ENCODE data around the gene JAKMIP1.

The JAKMIP1 gene

GRCh38 chr4:6200011-6200921 lies at the start of gene JAKMIP1:
Gene JAKMIP1, minus strand, starts transcription at chr4:6200549. Its CDS starts 87,699 bp downstream, at chr4:6112850.
- peak; percentile 69 to 71 for DNase-seq (ENCODE audit: extremely low read depth in 1 of 2, low read depth in 1 of 2)

- no peak for DNase-seq (ENCODE audit: extremely low read depth in 1 of 2, low read depth in 1 of 2)
These were observed 48.0 kb upstream of the JAKMIP1 start for GRCh38 chr4:6248394-6248793.

- no peak for DNase-seq (ENCODE audit: extremely low read depth in 1 of 2, low read depth in 1 of 2)
These were observed 45.9 kb upstream of the JAKMIP1 start for GRCh38 chr4:6246170-6246634.

GRCh38 chr4:6245246-6246169 lies 45.2 kb upstream of the JAKMIP1 start:
- no peak for DNase-seq (ENCODE audit: extremely low read depth in 1 of 2, low read depth in 1 of 2)

GRCh38 chr4:6242271-6243029 lies 42.1 kb upstream of the JAKMIP1 start:
- DNase-seq (ENCODE audit: extremely low read depth in 1 of 2, low read depth in 1 of 2) = no peak

- no peak for DNase-seq (ENCODE audit: extremely low read depth in 1 of 2, low read depth in 1 of 2)
These were observed 40.9 kb upstream of the JAKMIP1 start for GRCh38 chr4:6241062-6241845.

- DNase-seq (ENCODE audit: extremely low read depth in 1 of 2, low read depth in 1 of 2) = no peak
These were observed 39.6 kb upstream of the JAKMIP1 start for GRCh38 chr4:6239968-6240367.

GRCh38 chr4:6239486-6239885 lies 39.1 kb upstream of the JAKMIP1 start:
- DNase-seq (ENCODE audit: extremely low read depth in 1 of 2, low read depth in 1 of 2) = no peak

- no peak for DNase-seq (ENCODE audit: extremely low read depth in 1 of 2, low read depth in 1 of 2)
These were observed 36.6 kb upstream of the JAKMIP1 start for GRCh38 chr4:6236816-6237390.

- DNase-seq (ENCODE audit: extremely low read depth in 1 of 2, low read depth in 1 of 2) = no peak
These were observed 35.7 kb upstream of the JAKMIP1 start for GRCh38 chr4:6235901-6236640.

- DNase-seq (ENCODE audit: extremely low read depth in 1 of 2, low read depth in 1 of 2) = no peak
These were observed 34.7 kb upstream of the JAKMIP1 start for GRCh38 chr4:6235012-6235411.

GRCh38 chr4:6233929-6234328 lies 33.6 kb upstream of the JAKMIP1 start:
- no peak for DNase-seq (ENCODE audit: extremely low read depth in 1 of 2, low read depth in 1 of 2)

- DNase-seq (ENCODE audit: extremely low read depth in 1 of 2, low read depth in 1 of 2) = no peak
These were observed 32.8 kb upstream of the JAKMIP1 start for GRCh38 chr4:6232836-6233785.

GRCh38 chr4:6231663-6232165 lies 31.4 kb upstream of the JAKMIP1 start:
- DNase-seq (ENCODE audit: extremely low read depth in 1 of 2, low read depth in 1 of 2) = no peak

- no peak for DNase-seq (ENCODE audit: extremely low read depth in 1 of 2, low read depth in 1 of 2)
These were observed 30.7 kb upstream of the JAKMIP1 start for GRCh38 chr4:6230827-6231662.

GRCh38 chr4:6230502-6230785 lies 30.1 kb upstream of the JAKMIP1 start:
- DNase-seq (ENCODE audit: extremely low read depth in 1 of 2, low read depth in 1 of 2) = no peak
